Measurements from ENCODE around the gene RWDD1.
"Not testable (repeated sequence)": the region's sequence is repeated elsewhere in the genome, so short reads cannot be mapped to it uniquely, and the experiment has no call there.

Gene RWDD1

DNA sequence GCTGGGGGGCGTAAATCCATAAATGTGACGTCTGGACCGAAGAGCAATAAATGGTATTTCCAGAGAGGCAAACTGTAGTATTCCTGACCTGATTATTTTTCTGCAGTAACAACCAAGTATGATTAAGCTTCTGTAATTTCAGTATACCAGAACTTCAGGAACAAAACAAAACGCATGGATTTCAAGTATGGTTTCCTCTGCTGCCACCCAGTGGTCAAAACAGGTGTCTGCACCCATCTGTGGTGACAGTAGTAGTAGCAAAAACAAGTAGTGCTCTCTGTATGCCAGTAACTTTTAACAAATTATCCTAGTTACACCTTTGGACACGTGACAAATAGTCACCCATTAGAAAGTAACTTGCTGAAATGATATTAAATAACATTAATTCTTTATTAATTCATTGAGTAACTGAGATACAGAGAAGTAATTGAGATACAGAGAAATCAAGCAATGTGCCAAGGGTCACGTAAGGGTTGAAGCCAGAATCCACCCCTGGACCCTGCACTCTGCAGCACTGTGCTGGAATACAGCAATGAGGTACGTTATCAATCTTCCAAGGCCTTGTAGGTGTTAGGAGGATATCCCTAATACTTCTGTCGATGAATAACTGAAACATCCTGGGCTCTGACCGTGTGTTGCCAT lies 9.8 kb upstream of the RWDD1 start:
- DNase-seq: no peak

- DNase-seq: no peak
Measured at GRCh38 chr6:116562019-116562403, 9.3 kb upstream of the RWDD1 start.

DNA sequence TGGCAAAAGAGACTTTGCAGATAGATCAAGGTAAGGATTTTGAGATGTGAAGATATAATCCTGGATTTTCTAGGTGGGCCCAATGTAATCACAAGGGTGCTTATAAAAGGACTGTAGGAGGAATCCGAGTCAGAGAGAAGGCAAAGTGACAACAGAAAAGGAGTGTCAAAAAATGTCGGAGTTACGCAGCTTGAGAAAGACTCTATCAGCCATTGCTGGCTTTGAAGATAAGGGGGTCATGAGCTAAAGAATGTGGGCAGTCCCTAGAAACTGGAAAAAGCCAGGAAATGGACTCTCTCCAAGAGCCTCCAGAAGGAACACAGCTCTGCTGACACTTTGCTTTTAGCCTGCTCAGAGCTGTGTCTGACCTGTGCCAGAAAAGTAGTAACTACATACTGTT lies 8.7 kb upstream of the RWDD1 start:
- DNase-seq: no peak

GRCh38 chr6:116563830-116564229 lies 7.5 kb upstream of the RWDD1 start:
- DNase-seq: no peak

DNA sequence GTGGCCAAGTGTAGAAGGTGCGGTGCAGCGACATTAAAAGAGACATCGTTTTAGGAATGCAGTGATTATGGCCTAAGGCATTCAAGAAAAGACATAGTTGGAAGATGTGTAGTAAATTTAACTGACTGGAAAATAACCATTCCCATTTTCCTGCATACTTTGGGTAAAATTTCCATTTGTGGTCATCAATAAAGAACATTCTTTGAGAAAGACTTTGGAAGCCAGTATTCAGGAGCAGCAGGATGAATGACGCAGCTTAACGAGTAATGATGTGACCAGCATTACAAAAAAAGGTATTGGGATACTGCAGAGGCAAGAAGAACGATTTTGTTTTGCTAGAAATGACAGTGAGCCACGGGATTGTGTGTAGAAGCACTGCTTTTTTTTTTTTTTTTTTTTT lies 7.0 kb upstream of the RWDD1 start:
- DNase-seq: no peak

GRCh38 chr6:116564921-116565872 lies 6.1 kb upstream of the RWDD1 start:
- no peak for DNase-seq

DNA sequence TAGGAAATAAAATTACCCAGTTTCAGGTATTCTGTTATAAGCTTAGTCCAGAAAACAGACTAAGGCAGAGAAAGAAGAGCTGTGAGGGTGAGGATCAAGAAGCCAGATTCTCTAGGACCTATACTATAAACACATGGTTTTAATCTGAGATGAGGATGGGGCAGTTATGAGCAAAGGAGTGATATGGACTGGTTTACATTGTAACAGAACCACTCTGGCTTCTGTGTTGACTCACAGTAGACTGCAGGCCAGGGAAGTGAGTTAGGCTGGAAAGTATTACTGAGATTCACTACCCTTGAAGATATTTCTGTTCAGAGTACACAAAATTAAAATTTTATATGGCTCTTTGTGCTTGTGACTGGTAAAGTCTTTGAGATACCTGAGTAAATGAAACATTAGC lies 3.2 kb upstream of the RWDD1 start:
- DNase-seq: no peak

GRCh38 chr6:116568821-116569755 lies 2.2 kb upstream of the RWDD1 start:
- no peak for DNase-seq

- no peak for DNase-seq
Measured at GRCh38 chr6:116571683-116572000, 338 bp downstream of the RWDD1 start.

DNA sequence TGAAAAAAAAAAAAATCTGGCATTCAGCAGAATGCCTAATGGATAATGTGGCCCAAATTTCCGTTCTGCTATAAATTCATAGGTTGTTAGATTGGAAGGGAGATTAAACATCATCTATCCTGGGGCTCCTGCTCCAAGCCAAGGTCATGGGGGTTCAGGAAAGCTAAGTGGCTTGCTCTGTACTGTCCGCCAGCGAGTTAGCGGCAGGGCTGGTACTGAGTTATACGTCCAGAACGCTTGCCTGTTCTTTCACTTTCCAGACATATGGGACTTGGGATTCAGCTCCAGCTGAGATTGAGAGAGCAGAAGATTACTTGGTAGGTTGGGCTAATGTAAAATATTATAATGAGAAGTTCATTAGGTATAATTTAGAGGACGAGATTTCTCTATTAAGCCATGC lies 858 bp downstream of the RWDD1 start:
- DNase-seq: no peak

- no peak for DNase-seq
Measured at GRCh38 chr6:116575227-116575626, 3.9 kb downstream of the RWDD1 start.

GRCh38 chr6:116577486-116577885 lies 6.2 kb downstream of the RWDD1 start:
- no peak for DNase-seq

- no peak for DNase-seq
Measured at GRCh38 chr6:116578335-116578734, 7.0 kb downstream of the RWDD1 start.

GRCh38 chr6:116579143-116579542 lies 7.8 kb downstream of the RWDD1 start:
- DNase-seq: no peak

DNA sequence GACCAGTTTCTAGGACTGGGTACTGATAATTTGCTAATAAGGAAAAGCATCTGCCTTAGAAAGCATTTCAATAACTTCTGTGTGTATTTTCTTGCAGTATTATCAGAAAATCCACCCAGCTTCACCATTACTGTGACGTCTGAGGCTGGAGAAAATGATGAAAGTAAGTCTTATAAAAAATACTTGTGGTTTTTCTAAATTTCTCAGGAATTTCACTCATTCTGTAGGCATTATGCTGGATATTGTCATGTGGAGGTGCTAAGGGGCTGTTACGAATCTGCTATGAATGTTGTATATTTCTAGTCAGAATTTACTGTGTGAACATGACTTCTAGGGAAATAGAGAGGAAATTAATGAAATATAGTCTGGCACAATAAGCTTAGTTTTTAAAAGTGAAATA lies 8.9 kb downstream of the RWDD1 start:
- no peak for DNase-seq

GRCh38 chr6:116586276-116586675 lies 15.0 kb downstream of the RWDD1 start:
- no peak for DNase-seq

DNA sequence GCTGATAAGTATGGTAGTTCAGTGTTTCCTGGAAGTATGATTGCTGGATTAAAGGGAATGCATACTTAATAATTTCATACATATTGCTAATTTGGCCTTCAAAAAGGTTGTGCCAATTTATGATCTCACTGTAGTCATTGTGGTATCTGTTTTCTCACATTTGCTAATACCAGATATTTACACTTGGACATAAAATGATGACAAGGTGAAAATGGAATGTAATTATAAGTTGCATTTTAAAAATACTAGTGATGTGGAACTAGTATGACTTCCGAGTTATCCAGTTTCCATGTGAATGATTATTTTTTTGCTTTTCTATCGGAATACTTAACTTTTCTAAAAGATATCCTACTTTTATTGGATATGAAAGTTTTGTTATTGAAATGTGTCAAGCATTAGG lies 15.4 kb downstream of the RWDD1 start:
- no peak for DNase-seq

DNA sequence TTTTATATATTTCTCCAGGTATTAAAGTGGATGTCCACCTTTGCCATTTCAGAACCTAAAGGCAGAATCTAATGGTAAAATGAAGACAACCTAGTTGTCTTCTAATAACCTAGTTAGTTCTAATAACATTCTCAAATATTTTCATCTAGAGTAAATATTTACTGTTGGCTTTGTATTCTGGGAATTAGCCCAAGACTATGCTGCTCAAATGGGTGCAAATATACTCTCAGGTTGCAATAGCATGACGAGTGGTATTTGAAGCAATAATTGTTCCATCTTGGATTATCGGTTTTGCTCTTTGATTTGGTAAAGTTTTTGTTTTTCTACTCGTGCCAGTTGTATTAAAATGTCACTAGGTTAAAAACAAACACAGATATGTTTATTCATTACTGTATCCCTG lies 23.9 kb downstream of the RWDD1 start:
- DNase-seq: no peak

DNA sequence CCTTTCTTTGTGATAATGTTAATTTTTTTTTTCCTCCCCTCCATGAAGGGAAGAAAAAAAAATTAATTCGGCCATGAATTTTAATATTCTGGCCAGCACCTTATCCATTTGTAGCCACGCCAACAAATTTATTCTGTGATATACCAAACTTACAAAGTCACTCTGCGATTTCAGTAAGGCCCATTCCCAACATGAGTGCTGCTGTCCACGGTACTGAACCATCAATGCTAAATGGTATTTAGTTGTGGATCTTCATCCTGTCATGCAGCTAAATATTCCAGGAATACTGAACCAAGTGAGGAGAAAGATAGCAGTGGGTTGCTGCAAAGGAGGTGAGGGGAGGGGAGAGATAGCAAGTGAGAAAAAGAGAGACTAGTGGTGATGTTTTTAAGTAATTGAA lies 25.5 kb downstream of the RWDD1 start:
- DNase-seq: no peak

DNA sequence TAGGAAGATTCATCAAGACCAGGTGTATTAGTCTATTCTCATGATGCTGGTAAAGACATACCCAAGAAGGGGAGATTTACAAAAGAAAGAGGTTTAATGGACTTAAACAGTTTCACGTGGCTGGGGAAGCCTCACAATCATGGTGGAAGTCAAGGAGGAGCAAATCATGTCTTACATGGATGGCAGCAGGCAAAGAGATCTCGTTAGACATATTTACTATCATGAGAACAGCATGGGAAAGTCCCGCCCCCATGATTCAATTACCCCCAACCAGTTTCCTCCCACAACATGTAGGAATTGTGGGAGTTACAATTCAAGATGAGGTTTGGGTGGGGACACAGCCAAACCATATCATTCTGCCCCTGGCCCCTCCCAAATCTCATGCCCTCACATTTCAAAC lies 32.6 kb downstream of the RWDD1 start:
- DNase-seq: not testable (repeated sequence)

- DNase-seq: not testable (repeated sequence)
Measured at GRCh38 chr6:116604868-116605267, 33.6 kb downstream of the RWDD1 start.

- no peak for DNase-seq
Measured at GRCh38 chr6:116605935-116606334, 34.6 kb downstream of the RWDD1 start.

GRCh38 chr6:116611056-116611455 lies 39.8 kb downstream of the RWDD1 start:
- no peak for DNase-seq

All from NCI-H1417 treated with DMSO at 0.1 percent for 48 hours (cell line).